Activated CD8-positive, alpha-beta T cell treated with anti-CD3 and anti-CD28 coated beads for 36 hours (primary cell): ENCODE measurements around the gene RNF144A. TPM values are rescaled to one million over a fixed set of nuclear protein-coding genes. Genes with fewer than 3 reads are reported as not detected.

Experiments
- ATAC-seq: fragments of 200-7000 bp; cut with Tn5 transposase; one replicate; pipeline ENCODE4 v1.10.0; 2021; ENCODE audit warnings: mild to moderate bottlenecking, moderate library complexity
- CTCF ChIA-PET: fragments of 350-600 bp; sonication (Branson Sonifier 250); formaldehyde crosslinking; loops from one replicate; lab custom pipeline; 2021; ENCODE audit warnings: antibody characterized with exemption; lab: Charles Lee
- POLR2A ChIA-PET: fragments of 350-600 bp; sonication (Branson Sonifier 250); formaldehyde crosslinking; loops from one replicate; lab custom pipeline; 2021; ENCODE audit warnings: antibody characterized with exemption; lab: Charles Lee
- DNase-seq: peaks from one replicate; pipeline ENCODE4 v3.0.0-alpha.2; 2020
- H3K27ac Mint-ChIP-seq: one replicate; pipeline ENCODE4 v1.8.0; 2021; ENCODE audit warnings: mild to moderate bottlenecking, mixed read lengths
- H3K27me3 Mint-ChIP-seq: one replicate; pipeline ENCODE4 v1.8.0; 2021; ENCODE audit warnings: mixed read lengths
- H3K36me3 Mint-ChIP-seq: one replicate; pipeline ENCODE4 v1.8.0; 2021; ENCODE audit warnings: low read depth, mixed read lengths
- H3K4me1 Mint-ChIP-seq: one replicate; pipeline ENCODE4 v1.8.0; 2021; ENCODE audit warnings: low read depth, mixed read lengths
- H3K4me3 Mint-ChIP-seq: one replicate; pipeline ENCODE4 v1.8.0; 2021; ENCODE audit warnings: mild to moderate bottlenecking, moderate library complexity, mixed read lengths
- H3K9me3 Mint-ChIP-seq: one replicate; pipeline ENCODE4 v1.8.0; 2021; ENCODE audit warnings: mixed read lengths
- intact Hi-C: fragments of 100-400 bp; cut with micrococcal nuclease; formaldehyde crosslinking; loops from one replicate; pipeline ENCODE4 v1.10.0; 2022
- total RNA-seq, 2 experiments: library from RNA; stranded (reverse); gene quantifications; one replicate each; pipeline ENCODE4 v1.2.3, GENCODE V29; 2021
- TF ChIP-seq, protein P1 (sequence below): fragments of 200-600 bp; IDR thresholded peaks from one replicate; pipeline ENCODE4 v1.8.0; 2022; ENCODE audit warnings: antibody characterized with exemption, mild to moderate bottlenecking

The RNF144A gene
- total RNA-seq, 2 experiments from 2014 or later, result 32.6 to 36.5 TPM

- no peak overlapping the region for H3K27ac Mint-ChIP-seq
- H3K4me1 Mint-ChIP-seq, result peaks cover 12% of the 10 kb centered on the region
- H3K9me3 Mint-ChIP-seq, result peaks cover 2% of the 10 kb centered on the region
- ChIA-PET CTCF (no interaction called here), POLR2A (no interaction called here)
- intact Hi-C loops, result no loop called here
- TF ChIP-seq, protein P1, sequence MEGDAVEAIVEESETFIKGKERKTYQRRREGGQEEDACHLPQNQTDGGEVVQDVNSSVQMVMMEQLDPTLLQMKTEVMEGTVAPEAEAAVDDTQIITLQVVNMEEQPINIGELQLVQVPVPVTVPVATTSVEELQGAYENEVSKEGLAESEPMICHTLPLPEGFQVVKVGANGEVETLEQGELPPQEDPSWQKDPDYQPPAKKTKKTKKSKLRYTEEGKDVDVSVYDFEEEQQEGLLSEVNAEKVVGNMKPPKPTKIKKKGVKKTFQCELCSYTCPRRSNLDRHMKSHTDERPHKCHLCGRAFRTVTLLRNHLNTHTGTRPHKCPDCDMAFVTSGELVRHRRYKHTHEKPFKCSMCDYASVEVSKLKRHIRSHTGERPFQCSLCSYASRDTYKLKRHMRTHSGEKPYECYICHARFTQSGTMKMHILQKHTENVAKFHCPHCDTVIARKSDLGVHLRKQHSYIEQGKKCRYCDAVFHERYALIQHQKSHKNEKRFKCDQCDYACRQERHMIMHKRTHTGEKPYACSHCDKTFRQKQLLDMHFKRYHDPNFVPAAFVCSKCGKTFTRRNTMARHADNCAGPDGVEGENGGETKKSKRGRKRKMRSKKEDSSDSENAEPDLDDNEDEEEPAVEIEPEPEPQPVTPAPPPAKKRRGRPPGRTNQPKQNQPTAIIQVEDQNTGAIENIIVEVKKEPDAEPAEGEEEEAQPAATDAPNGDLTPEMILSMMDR, result no peak
- H3K36me3 Mint-ChIP-seq, result peaks cover 22% of the 10 kb centered on the region
- no peak overlapping the region for H3K4me3 Mint-ChIP-seq
- no peaks in the 10 kb centered on the region for H3K27me3 Mint-ChIP-seq
- DNase-seq (no peak), ATAC-seq (no peak)
Observed at GRCh38 chr2:6986301-6986911, 69.2 kb downstream of the RNF144A start.

- TF ChIP-seq, protein P1, result no peak
- ChIA-PET POLR2A (no interaction called here), CTCF (interaction anchor here (1.4 kb wide), 1 partner anchor 90 kb away, joined by 4 read pairs; no protein-coding TSS in a partner anchor)
- Mint-ChIP-seq H3K27ac (no peak overlapping the region), H3K4me3 (no peak overlapping the region), H3K36me3 (peaks cover 18% of the 10 kb centered on the region), H3K4me1 (peaks cover 12% of the 10 kb centered on the region), H3K9me3 (peaks cover 2% of the 10 kb centered on the region), H3K27me3 (no peaks in the 10 kb centered on the region)
- intact Hi-C loops, result no loop called here
- DNase-seq (no peak), ATAC-seq (no peak)
Observed at GRCh38 chr2:6986912-6987361, 69.7 kb downstream of the RNF144A start.

DNA sequence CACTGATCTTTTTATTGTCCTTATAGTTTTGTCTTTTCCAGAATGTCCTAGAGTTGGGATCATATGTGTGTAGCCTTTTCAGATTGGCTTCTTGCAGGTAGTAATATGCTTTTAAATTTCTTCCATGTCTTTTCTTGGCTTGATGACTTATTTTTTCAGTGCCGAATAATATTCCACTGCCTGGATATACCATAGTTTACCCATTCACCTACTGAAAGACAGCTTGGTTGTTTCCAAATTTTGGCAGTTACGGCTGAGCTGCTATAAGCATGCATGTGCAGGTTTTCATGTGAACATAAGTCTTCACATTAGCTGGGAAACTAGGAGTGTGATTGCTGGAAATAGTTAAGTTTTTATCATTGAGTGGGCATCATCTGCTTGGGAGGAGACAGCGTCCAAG lies 73.7 kb downstream of the RNF144A start:
- H3K27me3 Mint-ChIP-seq, result no peaks in the 10 kb centered on the region
- ChIA-PET POLR2A (no interaction called here), CTCF (interaction anchor here (1.0 to 1.7 kb wide), 2 partner anchors 53 to 93 kb away, joined by 4 to 5 read pairs; no protein-coding TSS in a partner anchor)
- peaks cover 2% of the 10 kb centered on the region for H3K9me3 Mint-ChIP-seq
- H3K27ac Mint-ChIP-seq, result no peak overlapping the region
- ATAC-seq, result no peak
- DNase-seq, result no peak
- TF ChIP-seq, protein P1, result no peak
- H3K36me3 Mint-ChIP-seq, result peaks cover 18% of the 10 kb centered on the region
- intact Hi-C loops, result no loop called here
- H3K4me1 Mint-ChIP-seq, result peaks cover 3% of the 10 kb centered on the region
- no peak overlapping the region for H3K4me3 Mint-ChIP-seq

DNA sequence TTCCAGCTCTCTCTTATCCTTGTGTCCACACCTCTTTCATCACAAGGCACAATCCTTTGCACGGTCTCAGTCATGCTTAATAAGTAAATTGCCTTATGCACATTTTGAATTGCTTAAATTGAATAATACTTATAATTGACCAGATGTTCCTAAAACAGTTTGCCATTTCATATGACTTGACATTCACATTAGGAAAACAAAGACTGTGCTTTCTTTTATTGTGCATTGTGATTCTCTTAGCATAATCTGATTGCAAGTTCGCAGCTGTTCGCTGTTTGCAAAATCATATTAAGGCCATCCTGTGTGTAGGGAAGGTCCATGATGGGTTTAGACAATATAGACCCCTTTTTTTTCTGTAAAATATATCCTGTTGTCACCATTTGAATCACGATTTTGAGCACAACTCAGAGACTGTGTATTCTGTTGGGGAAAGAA lies 75.6 kb downstream of the RNF144A start:
- ATAC-seq (no peak), DNase-seq (no peak)
- Mint-ChIP-seq H3K27ac (no peak overlapping the region), H3K36me3 (peaks cover 22% of the 10 kb centered on the region), H3K9me3 (peaks cover 2% of the 10 kb centered on the region), H3K27me3 (no peaks in the 10 kb centered on the region), H3K4me1 (no peaks in the 10 kb centered on the region), H3K4me3 (no peak overlapping the region)
- TF ChIP-seq, protein P1, result no peak
- intact Hi-C loops, result no loop called here
- POLR2A ChIA-PET, result no interaction called here
- CTCF ChIA-PET, result interaction anchor here (0.6 to 1.1 kb wide), 2 partner anchors 10 to 104 kb away, joined by 3 to 4 read pairs; no protein-coding TSS in a partner anchor

DNA sequence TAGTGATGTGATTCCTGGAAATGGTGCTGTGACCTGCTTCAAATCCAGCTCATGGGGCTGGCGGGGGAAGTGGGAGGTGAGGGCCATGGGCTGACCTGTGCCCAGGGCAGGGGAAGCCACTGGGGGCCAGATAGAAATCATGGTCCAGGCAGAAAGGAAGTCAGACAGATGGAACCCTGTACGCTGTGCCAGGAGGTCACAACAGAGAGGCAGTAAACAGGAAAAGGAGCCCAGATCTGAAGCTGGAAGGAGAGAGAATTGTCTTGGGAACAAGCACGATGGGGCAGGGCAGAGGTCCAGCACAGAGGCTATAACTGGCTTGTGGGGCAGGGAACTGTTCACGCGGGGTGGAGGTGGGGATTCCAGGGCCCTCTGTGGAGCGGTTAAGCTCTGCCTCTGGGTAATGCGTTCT lies 76.0 kb downstream of the RNF144A start:
- H3K27me3 Mint-ChIP-seq, result no peaks in the 10 kb centered on the region
- peaks cover 2% of the 10 kb centered on the region for H3K9me3 Mint-ChIP-seq
- POLR2A ChIA-PET, result no interaction called here
- DNase-seq, result no peak
- peaks cover 24% of the 10 kb centered on the region for H3K36me3 Mint-ChIP-seq
- TF ChIP-seq, protein P1, result no peak
- H3K4me3 Mint-ChIP-seq, result no peak overlapping the region
- CTCF ChIA-PET, result interaction anchor here (0.6 to 1.1 kb wide), 2 partner anchors 10 to 104 kb away, joined by 3 to 4 read pairs; no protein-coding TSS in a partner anchor
- H3K4me1 Mint-ChIP-seq, result peaks cover under 1% of the 10 kb centered on the region
- intact Hi-C loops, result no loop called here
- ATAC-seq, result no peak
- no peak overlapping the region for H3K27ac Mint-ChIP-seq
